IPS-18c (cell line): ENCODE measurements around the gene DGKG.

Source experiments
- H3K4me3 ChIP-seq: 2 replicates; pipeline ENCODE4 v1.7.0; 2013; ENCODE audit warnings: low read depth, mild to moderate bottlenecking, low read length, moderate library complexity; ENCODE audit not compliant: insufficient read depth
- H3K9me3 ChIP-seq: one replicate; pipeline ENCODE4 v1.6.1; 2013; ENCODE audit warnings: mild to moderate bottlenecking, low read length, moderate library complexity; ENCODE audit not compliant: control insufficient read depth, insufficient read depth

DGKG gene

GRCh38 chr3:186213946-186214345, 148.1 kb downstream of the DGKG start:
- no peak overlapping the region for H3K4me3 ChIP-seq
- H3K9me3 ChIP-seq = no peaks in the 10 kb centered on the region

- Histone ChIP-seq H3K4me3 (no peak overlapping the region), H3K9me3 (no peaks in the 10 kb centered on the region)
These were observed 149.4 kb downstream of the DGKG start for GRCh38 chr3:186212611-186213010.

- no peak overlapping the region for H3K4me3 ChIP-seq
These were observed 151.1 kb downstream of the DGKG start for GRCh38 chr3:186210852-186211500.

GRCh38 chr3:186209810-186210752, 152.0 kb downstream of the DGKG start:
- no peak overlapping the region for H3K4me3 ChIP-seq
- H3K9me3 ChIP-seq = no peaks in the 10 kb centered on the region

More at GRCh38 chr3:186210852-186211500, 151.1 kb downstream of the DGKG start:
- no peaks in the 10 kb centered on the region for H3K9me3 ChIP-seq

- Histone ChIP-seq H3K9me3 (no peaks in the 10 kb centered on the region), H3K4me3 (no peak overlapping the region)
These were observed 153.6 kb downstream of the DGKG start for GRCh38 chr3:186208296-186208989.

- Histone ChIP-seq H3K9me3 (no peaks in the 10 kb centered on the region), H3K4me3 (no peak overlapping the region)
These were observed 154.5 kb downstream of the DGKG start for GRCh38 chr3:186207515-186207914.

GRCh38 chr3:186200726-186201125, 161.3 kb downstream of the DGKG start:
- H3K9me3 ChIP-seq = no peaks in the 10 kb centered on the region
- H3K4me3 ChIP-seq = no peak overlapping the region

GRCh38 chr3:186198442-186198841, 163.6 kb downstream of the DGKG start:
- H3K4me3 ChIP-seq = no peak overlapping the region
- H3K9me3 ChIP-seq = no peaks in the 10 kb centered on the region

- H3K4me3 ChIP-seq = peak overlapping the region; percentile 59; the same call in 1 of the 2 replicates
- no peaks in the 10 kb centered on the region for H3K9me3 ChIP-seq
These were observed 167.6 kb downstream of the DGKG start for GRCh38 chr3:186194451-186194811.

GRCh38 chr3:186193534-186194450, 168.2 kb downstream of the DGKG start:
- no peaks in the 10 kb centered on the region for H3K9me3 ChIP-seq
- peak overlapping the region; percentile 59 for H3K4me3 ChIP-seq

- Histone ChIP-seq H3K4me3 (no peak overlapping the region), H3K9me3 (no peaks in the 10 kb centered on the region)
These were observed 169.2 kb downstream of the DGKG start for GRCh38 chr3:186192823-186193222.

GRCh38 chr3:186189492-186189891, 172.5 kb downstream of the DGKG start:
- no peaks in the 10 kb centered on the region for H3K9me3 ChIP-seq
- H3K4me3 ChIP-seq = no peak overlapping the region

GRCh38 chr3:186187401-186188275, 174.4 kb downstream of the DGKG start:
- Histone ChIP-seq H3K4me3 (no peak overlapping the region), H3K9me3 (no peaks in the 10 kb centered on the region)

- Histone ChIP-seq H3K9me3 (no peaks in the 10 kb centered on the region), H3K4me3 (no peak overlapping the region)
These were observed 176.7 kb downstream of the DGKG start for GRCh38 chr3:186185194-186185787.

GRCh38 chr3:186184021-186184420, 178.0 kb downstream of the DGKG start:
- no peak overlapping the region for H3K4me3 ChIP-seq
- no peaks in the 10 kb centered on the region for H3K9me3 ChIP-seq

GRCh38 chr3:186182850-186183249, 179.2 kb downstream of the DGKG start:
- no peaks in the 10 kb centered on the region for H3K9me3 ChIP-seq
- H3K4me3 ChIP-seq = no peak overlapping the region
